ENCODE data around the gene ZFHX2.

The ZFHX2 gene

DNA sequence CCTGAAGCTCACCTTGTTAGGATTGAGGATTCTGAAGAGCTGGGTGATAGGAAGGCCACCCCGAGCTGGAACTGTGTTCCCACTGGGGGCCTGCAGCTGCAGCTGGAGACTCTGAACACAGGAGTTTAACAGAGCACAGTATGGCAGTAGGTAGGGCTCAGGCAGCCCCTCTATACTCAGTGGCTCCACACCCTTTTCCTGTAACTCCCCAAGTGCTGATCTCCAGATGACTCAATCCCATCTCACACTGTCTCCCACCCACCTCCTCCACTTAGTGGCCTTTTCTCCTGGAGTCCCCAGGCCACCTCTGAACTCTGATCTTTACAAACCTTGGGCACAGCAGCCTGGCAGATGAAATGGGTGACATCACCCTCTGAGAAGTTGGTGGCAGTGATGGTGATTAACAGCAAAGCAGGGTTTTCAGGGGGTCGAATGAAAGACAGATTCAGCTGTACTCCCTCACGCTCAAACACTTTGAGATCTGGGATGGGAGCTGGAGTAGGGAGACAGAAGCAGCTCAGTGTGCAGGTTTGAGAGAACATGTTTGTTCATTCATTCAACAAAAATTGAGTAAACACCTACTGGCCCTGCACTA lies 8.5 kb upstream of the ZFHX2 start:
- DNase-seq (ENCODE audit: low spot score) (no peak), ATAC-seq (ENCODE audit: low read depth) (no peak)
- no peak overlapping the region for H3K27ac ChIP-seq (ENCODE audit: poor library complexity, severe bottlenecking)
- H3K36me3 ChIP-seq (ENCODE audit: low read depth), result peaks cover 66% of the 10 kb centered on the region
- H3K9me3 ChIP-seq (ENCODE audit: severe bottlenecking), result no peaks in the 10 kb centered on the region
- no peak for TF ChIP-seq CTCF (IDR thresholded peaks at IDR 0.05; ENCODE audit: poor library complexity, severe bottlenecking)
- H3K27me3 ChIP-seq (ENCODE audit: insufficient read depth, poor library complexity, severe bottlenecking), result no peaks in the 10 kb centered on the region
- no peaks in the 10 kb centered on the region for H3K4me1 ChIP-seq (ENCODE audit: insufficient read depth, poor library complexity, severe bottlenecking)
- H3K4me3 ChIP-seq (ENCODE audit: severe bottlenecking), result no peak overlapping the region

- Histone ChIP-seq H3K4me3 (ENCODE audit: severe bottlenecking) (no peak overlapping the region), H3K27me3 (ENCODE audit: insufficient read depth, poor library complexity, severe bottlenecking) (no peaks in the 10 kb centered on the region), H3K9me3 (ENCODE audit: severe bottlenecking) (no peaks in the 10 kb centered on the region), H3K27ac (ENCODE audit: poor library complexity, severe bottlenecking) (no peak overlapping the region), H3K4me1 (ENCODE audit: insufficient read depth, poor library complexity, severe bottlenecking) (no peaks in the 10 kb centered on the region), H3K36me3 (ENCODE audit: low read depth) (peaks cover 58% of the 10 kb centered on the region)
- ATAC-seq (ENCODE audit: low read depth) (no peak), DNase-seq (ENCODE audit: low spot score) (no peak)
- TF ChIP-seq CTCF (IDR thresholded peaks at IDR 0.05; ENCODE audit: poor library complexity, severe bottlenecking), result peak; percentile 97
These were observed 7.7 kb upstream of the ZFHX2 start for GRCh38 chr14:23559010-23559925.

GRCh38 chr14:23558346-23559009 lies 6.9 kb upstream of the ZFHX2 start:
- peaks cover 50% of the 10 kb centered on the region for H3K36me3 ChIP-seq (ENCODE audit: low read depth)
- H3K4me3 ChIP-seq (ENCODE audit: severe bottlenecking), result no peak overlapping the region
- TF ChIP-seq CTCF (IDR thresholded peaks at IDR 0.05; ENCODE audit: poor library complexity, severe bottlenecking), result no peak
- no peaks in the 10 kb centered on the region for H3K4me1 ChIP-seq (ENCODE audit: insufficient read depth, poor library complexity, severe bottlenecking)
- ATAC-seq (ENCODE audit: low read depth), result no peak
- DNase-seq (ENCODE audit: low spot score), result no peak
- H3K9me3 ChIP-seq (ENCODE audit: severe bottlenecking), result no peaks in the 10 kb centered on the region
- H3K27ac ChIP-seq (ENCODE audit: poor library complexity, severe bottlenecking), result no peak overlapping the region
- H3K27me3 ChIP-seq (ENCODE audit: insufficient read depth, poor library complexity, severe bottlenecking), result no peaks in the 10 kb centered on the region

DNA sequence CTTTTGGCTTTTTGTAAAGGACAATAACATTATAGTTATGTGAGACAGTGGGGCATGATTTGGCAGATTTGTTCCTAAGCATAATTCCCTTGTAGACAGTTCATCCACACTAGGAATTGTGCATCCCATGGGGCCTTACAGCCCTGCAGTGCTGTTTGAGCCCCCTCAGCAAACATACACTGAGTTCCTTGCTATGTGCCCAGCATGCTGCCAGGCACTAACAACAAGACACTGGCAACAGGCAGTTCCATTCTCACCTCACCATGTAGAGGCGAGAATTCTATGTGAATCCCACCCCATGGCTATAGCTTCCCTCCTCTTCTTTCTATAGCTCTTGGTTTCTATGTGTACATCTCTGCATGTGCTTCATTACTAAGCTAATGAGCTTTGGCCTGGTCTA lies 6.4 kb upstream of the ZFHX2 start:
- no peak for ATAC-seq (ENCODE audit: low read depth)
- H3K27ac ChIP-seq (ENCODE audit: poor library complexity, severe bottlenecking), result peak overlapping the region; percentile 41
- TF ChIP-seq CTCF (IDR thresholded peaks at IDR 0.05; ENCODE audit: poor library complexity, severe bottlenecking), result no peak

More for the DNA sequence above, 6.4 kb upstream of the ZFHX2 start:
- no peaks in the 10 kb centered on the region for H3K27me3 ChIP-seq (ENCODE audit: insufficient read depth, poor library complexity, severe bottlenecking)
- H3K9me3 ChIP-seq (ENCODE audit: severe bottlenecking), result no peaks in the 10 kb centered on the region
- no peaks in the 10 kb centered on the region for H3K4me1 ChIP-seq (ENCODE audit: insufficient read depth, poor library complexity, severe bottlenecking)
- DNase-seq (ENCODE audit: low spot score), result no peak
- H3K36me3 ChIP-seq (ENCODE audit: low read depth), result peaks cover 45% of the 10 kb centered on the region
- no peak overlapping the region for H3K4me3 ChIP-seq (ENCODE audit: severe bottlenecking)
